Loucy (cell line): ENCODE data around the gene CENPO.
"Not testable (repeated sequence)": the region's sequence is repeated elsewhere in the genome, so short reads cannot be mapped to it uniquely, and the experiment has no call there.

ENCODE experiments used
- H2AFZ ChIP-seq: fragments of 200-600 bp; sonication (generic); 2 replicates; pipeline ENCODE4 v1.6.0; 2016; ENCODE audit warnings: antibody characterized with exemption, mild to moderate bottlenecking, low read length, moderate library complexity
- H3F3A ChIP-seq: fragments of 200-600 bp; 2 replicates; pipeline ENCODE4 v1.6.0; 2016; ENCODE audit warnings: antibody characterized with exemption, low read depth, mild to moderate bottlenecking
- H3K27me3 ChIP-seq: fragments of 200-600 bp; sonication (generic); 2 replicates; pipeline ENCODE4 v1.6.1; 2014; ENCODE audit warnings: low read length, mild to moderate bottlenecking; ENCODE audit not compliant: insufficient read depth, poor library complexity, severe bottlenecking
- H3K36me3 ChIP-seq: fragments of 200-600 bp; sonication (generic); 2 replicates; pipeline ENCODE4 v1.6.1; 2016; ENCODE audit warnings: low read length; ENCODE audit not compliant: insufficient read depth
- H3K4me1 ChIP-seq: fragments of 200-600 bp; sonication (generic); 2 replicates; pipeline ENCODE4 v1.5.1; 2014; ENCODE audit warnings: low read length, mild to moderate bottlenecking; ENCODE audit not compliant: insufficient read depth, poor library complexity, severe bottlenecking
- H3K4me2 ChIP-seq: fragments of 200-600 bp; sonication (generic); 2 replicates; pipeline ENCODE4 v1.6.0; 2014; ENCODE audit warnings: antibody characterized with exemption, low read length, low read depth, mild to moderate bottlenecking; ENCODE audit not compliant: poor library complexity, severe bottlenecking
- H3K4me3 ChIP-seq: fragments of 200-600 bp; sonication (generic); 2 replicates; pipeline ENCODE4 v1.5.1; 2014; ENCODE audit warnings: low read length, mild to moderate bottlenecking, mixed read lengths; ENCODE audit not compliant: poor library complexity, severe bottlenecking
- H3K79me2 ChIP-seq: fragments of 200-600 bp; sonication (generic); 2 replicates; pipeline ENCODE4 v1.6.1; 2014; ENCODE audit warnings: low read length; ENCODE audit not compliant: insufficient read depth
- H3K9ac ChIP-seq: fragments of 200-600 bp; sonication (generic); 2 replicates; pipeline ENCODE4 v1.6.0; 2014; ENCODE audit warnings: mild to moderate bottlenecking, low read depth, low read length, moderate library complexity; ENCODE audit not compliant: poor library complexity, severe bottlenecking
- H3K9me2 ChIP-seq: fragments of 200-600 bp; sonication (generic); replicated peaks from 2 replicates; pipeline ENCODE4 v1.6.1; 2016; ENCODE audit warnings: low read depth, low read length, mixed read lengths
- H3K9me3 ChIP-seq: fragments of 200-600 bp; sonication (generic); 2 replicates; pipeline ENCODE4 v1.6.1; 2014; ENCODE audit warnings: mild to moderate bottlenecking, antibody characterized with exemption, low read length, low read depth; ENCODE audit not compliant: insufficient read depth
- H4K20me1 ChIP-seq: fragments of 200-600 bp; sonication (generic); 2 replicates; pipeline ENCODE4 v1.6.0; 2014; ENCODE audit warnings: antibody characterized with exemption, low read length, mild to moderate bottlenecking; ENCODE audit not compliant: insufficient read depth, poor library complexity, severe bottlenecking
- CTCF ChIP-seq: fragments of 200-600 bp; sonication (generic); conservative IDR thresholded peaks from 2 replicates; pipeline ENCODE4 v1.5.1; 2014; ENCODE audit warnings: mild to moderate bottlenecking, antibody characterized with exemption, low read length
- EZH2phosphoT487 ChIP-seq: fragments of 200-600 bp; IDR thresholded peaks from 2 replicates; pipeline ENCODE4 v1.6.1; 2018; ENCODE audit warnings: antibody characterized with exemption, mild to moderate bottlenecking, moderate library complexity, borderline replicate concordance

CENPO gene

GRCh38 chr2:24832931-24833701 is 39.9 kb downstream of the CENPO start:
- Histone ChIP-seq H3K79me2 (no peaks in the 10 kb centered on the region), H4K20me1 (no peaks in the 10 kb centered on the region), H3K4me1 (no peaks in the 10 kb centered on the region), H2AFZ (no peak overlapping the region), H3K9me2 (no peaks in the 10 kb centered on the region), H3K4me3 (no peak overlapping the region), H3K36me3 (peaks cover 51% of the 10 kb centered on the region; the same call in 1 of the 2 replicates), H3K9me3 (no peaks in the 10 kb centered on the region), H3F3A (no peaks in the 10 kb centered on the region), H3K4me2 (no peak overlapping the region), H3K9ac (no peak overlapping the region), H3K27me3 (no peaks in the 10 kb centered on the region)
- TF ChIP-seq CTCF, result no peak
- no peak for TF ChIP-seq EZH2phosphoT487

- no peak overlapping the region for H3K4me2 ChIP-seq
- no peaks in the 10 kb centered on the region for H3F3A ChIP-seq
- H2AFZ ChIP-seq, result no peak overlapping the region
- no peaks in the 10 kb centered on the region for H3K9me3 ChIP-seq
- H4K20me1 ChIP-seq, result no peaks in the 10 kb centered on the region
- peaks cover 52% of the 10 kb centered on the region; the same call in 1 of the 2 replicates for H3K36me3 ChIP-seq
- TF ChIP-seq CTCF (no peak), EZH2phosphoT487 (no peak)
- H3K27me3 ChIP-seq, result no peaks in the 10 kb centered on the region
- H3K9ac ChIP-seq, result no peak overlapping the region
- no peaks in the 10 kb centered on the region for H3K79me2 ChIP-seq
- no peak overlapping the region for H3K4me3 ChIP-seq
- no peaks in the 10 kb centered on the region for H3K4me1 ChIP-seq
- H3K9me2 ChIP-seq, result no peaks in the 10 kb centered on the region
Measured at GRCh38 chr2:24833821-24834732, 40.9 kb downstream of the CENPO start.

DNA sequence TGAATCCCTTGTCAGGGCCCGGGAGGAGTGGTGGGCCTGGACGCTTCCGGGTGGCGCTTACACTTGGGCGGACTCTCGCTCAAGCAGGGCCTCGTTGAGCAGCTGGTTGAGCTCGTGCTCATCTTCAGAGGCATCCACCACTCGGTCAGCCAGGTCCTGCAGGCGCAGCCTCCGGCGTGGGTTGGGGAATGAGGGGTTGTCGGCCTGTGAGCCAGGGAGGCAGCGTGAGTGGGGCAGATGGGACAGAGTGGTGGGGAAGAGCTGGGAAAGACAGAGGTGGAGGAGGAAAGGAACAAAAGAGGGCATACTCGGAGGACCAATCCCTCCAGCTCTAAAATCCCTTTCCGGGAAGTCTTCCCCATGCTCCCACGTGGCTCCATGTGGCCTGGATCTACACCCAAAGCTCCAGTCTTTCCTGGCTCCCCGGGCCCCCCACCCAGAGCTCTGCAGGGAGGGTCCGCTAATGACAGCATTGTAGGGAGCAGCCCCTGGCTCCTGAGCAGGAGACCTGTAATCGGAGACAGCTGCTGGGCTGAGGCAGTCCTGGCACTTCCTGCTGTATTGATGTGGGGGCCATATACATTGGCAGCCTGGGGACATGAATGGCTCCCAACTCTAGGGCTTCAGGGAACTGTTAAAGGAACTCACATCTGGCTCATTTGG is 41.6 kb downstream of the CENPO start:
- no peaks in the 10 kb centered on the region for H3K27me3 ChIP-seq
- H3K9me3 ChIP-seq, result no peaks in the 10 kb centered on the region
- H3K79me2 ChIP-seq, result no peaks in the 10 kb centered on the region
- H3K4me3 ChIP-seq, result no peak overlapping the region
- H4K20me1 ChIP-seq, result no peaks in the 10 kb centered on the region
- no peak overlapping the region for H3K4me2 ChIP-seq
- no peak for TF ChIP-seq CTCF
- no peak for TF ChIP-seq EZH2phosphoT487
- no peaks in the 10 kb centered on the region for H3F3A ChIP-seq
- no peak overlapping the region for H2AFZ ChIP-seq
- no peaks in the 10 kb centered on the region for H3K4me1 ChIP-seq
- H3K9ac ChIP-seq, result no peak overlapping the region
- peaks cover 60% of the 10 kb centered on the region; the same call in 1 of the 2 replicates for H3K36me3 ChIP-seq
- H3K9me2 ChIP-seq, result no peaks in the 10 kb centered on the region

DNA sequence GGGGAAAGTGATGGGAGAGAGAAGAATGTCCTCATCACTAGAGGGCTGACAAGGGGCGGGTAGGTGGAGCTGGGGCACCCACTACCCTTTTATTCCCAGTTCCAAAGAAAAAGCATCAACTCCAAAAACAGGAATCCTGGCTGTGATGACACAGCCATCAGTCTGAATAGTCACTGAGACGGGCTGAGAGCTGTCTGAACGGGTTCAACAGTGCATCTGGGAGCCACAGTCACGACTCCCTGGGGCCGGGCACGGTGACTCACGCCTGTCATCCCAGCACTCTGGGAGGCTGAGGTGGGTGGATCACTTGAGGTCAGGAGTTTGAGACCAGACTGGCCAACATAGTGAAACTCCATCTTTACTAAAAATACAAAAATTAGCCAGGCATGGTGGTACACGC is 42.2 kb downstream of the CENPO start:
- not testable (repeated sequence) for H3K4me1 ChIP-seq

More for the DNA sequence above, 42.2 kb downstream of the CENPO start:
- H3K9ac ChIP-seq, H3F3A ChIP-seq, H3K27me3 ChIP-seq, H4K20me1 ChIP-seq, H2AFZ ChIP-seq, H3K4me3 ChIP-seq, H3K4me2 ChIP-seq, H3K9me3 ChIP-seq, H3K79me2 ChIP-seq, H3K9me2 ChIP-seq: not testable (repeated sequence)
- peaks cover 65% of the 10 kb centered on the region; the same call in 1 of the 2 replicates for H3K36me3 ChIP-seq
